ENCODE data around the gene SH3D19.
"Not testable (repeated sequence)": the region's sequence is repeated elsewhere in the genome, so short reads cannot be mapped to it uniquely, and the experiment has no call there.

Gene SH3D19

DNA sequence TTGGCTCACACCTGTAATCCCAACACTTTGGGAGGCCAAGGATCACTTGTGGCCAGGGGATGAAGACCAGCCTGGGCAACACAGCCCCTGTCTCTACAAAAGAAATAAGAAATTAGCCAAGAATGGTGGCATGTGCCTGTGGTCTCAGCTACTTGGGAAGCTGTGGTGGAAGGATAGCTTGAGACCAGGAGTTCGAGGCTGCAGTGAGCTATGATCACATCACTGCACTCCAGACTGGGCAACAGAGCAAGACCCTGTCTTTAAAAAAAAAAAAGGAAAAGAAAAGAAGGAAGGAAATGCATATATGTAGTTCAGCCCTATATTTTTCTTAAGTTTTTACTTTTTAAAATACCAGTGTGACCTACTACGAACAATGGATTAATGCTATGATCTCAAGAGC lies 33.4 kb downstream of the SH3D19 start:
- no peak for DNase-seq (ENCODE audit: low read depth, low spot score)
- H3K4me3 ChIP-seq (ENCODE audit: low read length): no peak overlapping the region

DNA sequence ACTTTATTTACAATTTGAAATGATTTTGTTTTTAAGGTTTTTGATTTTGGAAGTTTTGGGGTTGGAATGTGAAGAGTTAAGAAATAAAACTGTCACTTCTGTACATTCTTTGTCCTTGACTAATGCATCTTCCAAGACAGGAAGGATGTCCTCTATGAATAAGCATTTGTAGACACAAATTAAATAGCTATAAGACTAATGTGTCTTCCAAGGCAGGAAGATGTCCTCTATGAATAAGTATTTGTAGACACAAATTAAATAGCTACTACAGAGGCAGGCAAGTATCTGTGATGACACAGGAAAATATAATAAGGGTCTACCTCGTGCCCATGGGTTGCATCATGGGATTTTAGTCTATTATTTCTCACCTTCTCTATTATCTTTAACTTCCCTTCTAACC lies 33.9 kb downstream of the SH3D19 start:
- H3K4me3 ChIP-seq (ENCODE audit: low read length): no peak overlapping the region
- DNase-seq (ENCODE audit: low read depth, low spot score): no peak

DNA sequence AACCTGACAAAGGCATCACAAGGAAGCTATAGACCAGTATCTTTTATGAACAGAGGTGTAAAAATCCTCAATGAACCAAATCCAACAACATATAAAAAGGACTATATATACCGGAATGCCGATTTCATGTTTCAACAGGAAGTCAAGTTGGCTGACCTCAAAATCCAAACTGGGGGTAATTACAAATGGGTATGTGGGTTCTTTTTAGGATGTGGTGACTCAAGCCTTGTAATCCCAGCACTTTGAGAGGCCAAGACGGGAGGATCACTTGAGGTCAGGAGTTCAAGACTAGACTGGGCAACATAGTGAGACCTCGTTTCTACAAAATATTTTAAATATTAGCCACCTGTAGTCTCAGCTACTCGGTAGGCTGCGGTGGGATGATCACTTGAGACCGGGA lies 38.0 kb downstream of the SH3D19 start:
- H3K4me3 ChIP-seq (ENCODE audit: low read length): no peak overlapping the region
- no peak for DNase-seq (ENCODE audit: low read depth, low spot score)

DNA sequence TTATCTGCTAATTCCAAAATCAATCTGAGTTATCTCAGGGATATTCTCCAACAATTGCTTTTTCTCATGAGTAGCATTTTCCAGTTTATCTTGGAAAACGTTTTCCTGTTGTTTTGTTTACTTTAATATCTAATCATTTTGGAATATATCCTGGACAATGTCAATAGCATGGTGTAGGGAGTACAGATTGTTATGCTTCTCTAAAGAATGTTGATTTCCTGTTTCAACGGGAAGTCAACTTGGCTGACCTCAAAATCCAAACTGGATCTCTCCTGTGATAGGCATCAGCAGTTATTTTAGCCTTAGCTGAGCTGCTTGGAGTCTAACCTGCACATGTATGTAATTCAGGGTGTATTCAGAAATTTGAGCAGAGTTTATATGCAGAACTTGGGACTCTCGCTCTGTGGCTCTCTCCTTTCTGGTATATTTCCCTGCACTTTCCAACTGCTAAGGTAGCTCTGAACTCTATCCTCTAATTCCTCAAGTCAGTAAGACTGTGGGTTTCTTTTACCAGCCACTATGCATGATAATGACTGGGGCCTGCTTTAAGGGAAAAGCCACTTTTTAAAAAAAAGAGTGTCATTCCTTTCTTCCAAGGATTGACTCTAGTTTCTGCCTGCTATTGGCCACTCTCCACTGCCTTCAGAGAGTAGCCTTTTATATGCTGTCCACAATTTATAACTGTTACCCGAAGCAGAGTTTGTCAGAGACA lies 40.7 kb downstream of the SH3D19 start:
- no peak for DNase-seq (ENCODE audit: low read depth, low spot score)
- H3K4me3 ChIP-seq (ENCODE audit: low read length): no peak overlapping the region

DNA sequence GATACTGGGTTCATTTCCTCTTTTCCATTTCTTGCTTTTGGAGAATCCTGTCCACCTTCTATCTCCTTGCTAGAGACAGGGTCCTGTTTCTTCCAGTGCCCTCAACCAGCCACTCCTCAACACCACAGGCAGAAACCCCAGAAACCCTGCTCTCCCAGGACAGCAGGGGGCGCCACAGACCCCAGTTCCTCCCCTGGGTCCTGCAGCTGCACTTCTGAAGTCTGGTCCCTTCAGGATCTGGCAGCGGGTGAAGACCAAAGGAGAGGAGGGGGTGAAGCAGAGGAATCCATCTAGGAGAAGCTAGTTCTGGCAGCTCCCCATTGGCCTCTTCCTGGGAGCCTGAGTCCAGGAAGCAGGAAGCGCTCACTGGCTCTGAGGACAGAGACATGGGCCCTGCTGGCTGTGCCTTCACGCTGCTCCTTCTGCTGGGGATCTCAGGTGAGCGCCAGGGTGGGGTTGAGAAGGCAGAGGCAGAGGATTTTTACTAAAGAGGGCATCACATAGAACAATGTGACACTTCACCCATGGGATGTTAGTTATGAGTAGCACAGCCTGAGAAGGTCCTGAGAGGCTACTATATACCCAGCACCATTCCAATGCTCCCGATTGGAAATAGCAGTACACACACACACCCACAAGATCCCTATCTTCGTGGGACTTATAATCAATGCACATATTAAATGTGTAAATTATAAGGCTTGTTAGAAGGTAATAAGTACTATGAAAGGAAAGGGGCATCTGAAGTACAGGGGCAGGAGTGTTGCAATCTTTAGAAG lies 48.4 kb downstream of the SH3D19 start, which contains the start of gene PRSS48:
Gene PRSS48, plus strand, starts transcription at position 375 of the 776 bp plus-strand sequence. Its CDS starts 12 bp downstream, at position 387.
- H3K4me3 ChIP-seq (ENCODE audit: low read length): no peak within 1 kb of the TSS
- peak; percentile 35 for DNase-seq (ENCODE audit: low read depth, low spot score)

DNA sequence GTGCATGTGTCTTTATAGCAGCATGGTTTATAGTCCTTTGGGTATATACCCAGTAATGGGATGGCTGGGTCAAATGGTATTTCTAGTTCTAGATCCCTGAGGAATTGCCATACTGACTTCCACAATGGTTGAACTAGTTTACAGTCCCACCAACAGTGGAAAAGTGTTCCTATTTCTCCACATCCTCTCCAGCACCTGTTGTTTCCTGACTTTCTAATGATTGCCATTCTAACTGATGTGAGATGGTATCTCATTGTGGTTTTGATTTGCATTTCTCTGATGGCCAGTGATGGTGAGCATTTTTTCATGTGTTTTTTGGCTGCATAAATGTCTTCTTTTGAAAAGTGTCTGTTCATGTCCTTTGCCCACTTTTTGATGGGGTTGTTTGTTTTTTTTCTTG lies 56.5 kb downstream of the SH3D19 start:
- not testable (repeated sequence) for H3K4me3 ChIP-seq (ENCODE audit: low read length); DNase-seq (ENCODE audit: low read depth, low spot score)

DNA sequence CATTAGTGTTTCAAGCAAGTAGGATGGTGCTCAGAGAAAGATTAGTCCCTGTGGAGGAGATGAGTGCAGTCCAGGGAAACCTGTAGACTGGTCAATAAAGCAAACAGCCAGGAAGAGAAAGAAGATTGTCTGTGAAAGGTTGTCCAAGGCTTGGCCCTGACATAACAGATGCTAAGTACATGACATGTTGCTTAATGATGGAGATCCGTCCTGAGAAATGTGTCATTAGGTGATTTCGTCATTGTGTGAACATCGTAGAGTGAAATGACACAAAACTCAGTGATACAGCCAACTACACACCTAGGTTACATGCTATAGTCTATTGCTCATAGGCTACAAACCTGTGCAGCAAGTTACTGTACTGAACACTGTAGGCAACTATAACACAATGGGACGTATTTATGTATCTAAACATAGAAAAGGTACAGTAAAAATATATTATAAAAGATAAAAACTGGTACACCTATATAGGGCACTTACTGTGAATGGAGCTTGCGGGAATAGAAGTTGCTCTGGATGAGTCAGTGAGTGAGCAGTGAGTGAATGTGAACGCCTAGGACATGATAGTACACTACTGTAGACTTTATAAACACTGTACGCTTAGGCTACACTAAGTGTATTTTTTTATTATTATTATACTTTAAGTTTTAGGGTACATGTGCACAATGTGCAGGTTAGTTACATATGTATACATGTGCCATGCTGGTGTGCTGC lies 57.4 kb downstream of the SH3D19 start:
- no peak for DNase-seq (ENCODE audit: low read depth, low spot score)
- no peak overlapping the region for H3K4me3 ChIP-seq (ENCODE audit: low read length)

DNA sequence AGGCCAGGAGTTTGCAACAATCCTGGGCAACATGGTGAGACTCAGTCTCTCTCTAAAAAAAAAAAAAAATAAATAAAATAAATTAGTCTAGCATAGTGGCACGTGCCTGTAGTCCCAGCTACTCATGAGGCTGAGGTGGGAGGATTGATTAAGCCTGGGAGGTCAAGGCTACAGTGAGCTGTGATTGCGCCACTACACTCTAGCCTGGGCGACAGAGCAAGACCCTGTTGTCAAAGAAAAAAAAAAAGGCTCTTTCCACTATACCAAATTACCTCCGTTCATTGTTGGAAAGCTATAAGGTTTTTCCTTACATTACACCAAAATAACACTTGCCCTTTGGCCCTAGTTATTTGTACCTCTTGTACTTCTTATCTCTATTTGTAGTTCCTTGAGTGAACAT lies 58.3 kb downstream of the SH3D19 start:
- DNase-seq (ENCODE audit: low read depth, low spot score): no peak
- H3K4me3 ChIP-seq (ENCODE audit: low read length): no peak overlapping the region

DNA sequence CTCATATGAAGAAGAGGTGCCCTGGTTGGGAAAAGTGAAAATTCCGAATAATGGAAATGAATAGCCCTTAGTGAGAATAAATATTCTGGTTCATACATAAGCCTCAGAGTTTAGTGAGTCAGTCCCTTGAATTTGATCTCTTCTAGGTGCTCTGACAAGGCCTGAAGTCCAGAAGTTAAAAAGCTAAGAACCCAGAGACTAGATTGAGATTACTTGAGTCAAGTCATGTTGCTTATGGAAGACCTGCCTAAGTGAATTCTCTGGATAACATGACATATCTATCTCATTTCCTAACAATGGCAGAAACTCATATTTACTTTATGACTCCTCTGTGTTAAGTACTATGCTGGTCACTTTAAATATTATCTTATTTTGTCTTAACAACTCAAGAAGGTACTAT lies 58.9 kb downstream of the SH3D19 start:
- no peak for DNase-seq (ENCODE audit: low read depth, low spot score)
- no peak overlapping the region for H3K4me3 ChIP-seq (ENCODE audit: low read length)

DNA sequence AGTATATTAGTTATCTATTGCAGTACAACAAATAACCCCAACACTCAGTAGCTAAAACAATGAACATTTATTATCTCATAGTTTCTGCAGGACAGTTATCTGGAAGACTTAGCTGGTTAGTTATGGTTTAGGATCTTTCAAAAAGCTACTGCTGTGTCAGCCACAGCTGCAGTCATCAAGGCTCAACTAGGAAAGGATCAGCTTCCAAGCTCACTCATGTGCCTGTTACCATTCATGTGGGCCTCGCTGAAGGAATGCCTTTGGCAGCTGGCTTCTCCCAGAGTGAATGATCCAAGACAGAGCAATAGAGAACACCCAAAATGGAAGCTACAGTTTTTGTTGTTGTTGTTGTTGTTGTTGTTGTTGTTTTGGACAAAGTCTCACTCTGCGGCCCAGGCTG lies 62.0 kb downstream of the SH3D19 start:
- no peak overlapping the region for H3K4me3 ChIP-seq (ENCODE audit: low read length)
- DNase-seq (ENCODE audit: low read depth, low spot score): no peak

DNA sequence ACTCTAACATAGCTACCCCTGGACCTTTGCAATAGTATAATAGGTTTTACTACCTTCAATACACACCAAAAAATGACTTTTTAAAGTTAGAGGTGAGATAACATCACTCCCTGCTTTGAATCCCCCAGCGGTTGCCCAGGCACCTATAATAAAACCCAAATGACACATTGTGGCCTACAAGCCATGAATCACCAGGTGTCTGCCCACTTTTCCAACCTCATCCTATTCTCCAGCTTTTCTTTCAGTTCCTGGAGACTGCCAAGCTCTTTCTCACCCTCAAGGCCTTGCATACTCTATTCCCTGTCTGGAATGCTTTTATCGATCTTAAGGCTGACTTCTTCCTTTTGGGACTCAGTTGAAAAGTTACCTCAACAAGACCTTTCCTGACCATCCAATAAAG lies 64.9 kb downstream of the SH3D19 start:
- H3K4me3 ChIP-seq (ENCODE audit: low read length): no peak overlapping the region
- no peak for DNase-seq (ENCODE audit: low read depth, low spot score)

DNA sequence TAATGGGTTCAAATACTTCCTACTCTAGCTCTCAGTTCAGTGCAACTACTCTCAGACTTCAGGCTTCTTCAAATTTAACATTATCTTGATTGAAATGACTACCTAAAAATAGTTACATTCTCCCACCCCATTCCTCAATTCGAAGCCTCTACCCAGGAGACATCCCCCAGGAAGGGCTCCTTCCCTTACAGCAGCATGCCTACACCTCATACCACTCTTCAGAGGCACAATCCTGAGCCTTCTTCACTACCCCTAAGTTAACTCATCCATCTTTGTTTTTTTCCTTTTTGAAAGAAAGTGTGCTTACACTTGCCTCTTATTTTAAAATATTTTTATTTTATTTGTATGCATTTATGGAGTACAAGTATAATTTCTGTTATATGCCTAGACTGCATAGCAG lies 65.7 kb downstream of the SH3D19 start:
- no peak for DNase-seq (ENCODE audit: low read depth, low spot score)
- no peak overlapping the region for H3K4me3 ChIP-seq (ENCODE audit: low read length)

DNA sequence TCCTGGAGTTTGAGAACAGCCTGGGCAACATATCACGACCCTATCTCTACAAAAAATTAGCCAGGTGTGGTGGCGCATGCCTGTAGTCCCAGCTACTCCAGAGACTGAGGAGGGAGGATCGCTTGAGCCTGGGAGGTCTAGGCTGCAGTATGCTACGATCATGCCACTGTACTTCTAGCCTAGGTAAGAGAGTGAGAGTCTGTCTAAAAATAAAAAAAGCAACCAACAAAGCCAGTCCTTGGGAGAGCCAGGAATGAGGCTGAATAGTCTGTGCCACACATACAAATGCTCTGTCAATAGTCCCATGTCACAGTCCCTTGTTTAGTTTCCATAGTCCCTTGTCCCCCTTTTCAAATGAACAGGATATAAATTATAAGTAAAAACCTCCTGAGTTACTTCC lies 67.7 kb downstream of the SH3D19 start:
- H3K4me3 ChIP-seq (ENCODE audit: low read length): no peak overlapping the region
- no peak for DNase-seq (ENCODE audit: low read depth, low spot score)

DNA sequence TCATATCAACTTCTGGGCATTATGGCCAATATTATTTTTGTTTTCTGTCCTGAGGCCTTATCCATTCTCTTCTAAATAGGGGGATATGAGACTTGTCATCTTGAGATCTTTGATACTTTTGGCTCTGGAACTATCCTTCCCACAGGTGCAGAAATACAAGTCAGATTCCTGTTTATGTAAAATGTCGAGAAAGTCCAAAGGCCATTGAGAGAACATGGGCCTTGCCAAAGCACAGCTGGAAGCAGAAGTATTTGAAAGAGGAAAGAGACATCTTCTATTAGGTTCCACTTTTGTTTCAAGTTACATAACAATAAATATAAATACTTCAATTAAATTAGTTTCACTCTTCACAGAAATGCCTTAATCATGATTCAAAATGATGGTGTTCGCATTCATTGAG lies 69.3 kb downstream of the SH3D19 start:
- no peak for DNase-seq (ENCODE audit: low read depth, low spot score)
- no peak overlapping the region for H3K4me3 ChIP-seq (ENCODE audit: low read length)

DNA sequence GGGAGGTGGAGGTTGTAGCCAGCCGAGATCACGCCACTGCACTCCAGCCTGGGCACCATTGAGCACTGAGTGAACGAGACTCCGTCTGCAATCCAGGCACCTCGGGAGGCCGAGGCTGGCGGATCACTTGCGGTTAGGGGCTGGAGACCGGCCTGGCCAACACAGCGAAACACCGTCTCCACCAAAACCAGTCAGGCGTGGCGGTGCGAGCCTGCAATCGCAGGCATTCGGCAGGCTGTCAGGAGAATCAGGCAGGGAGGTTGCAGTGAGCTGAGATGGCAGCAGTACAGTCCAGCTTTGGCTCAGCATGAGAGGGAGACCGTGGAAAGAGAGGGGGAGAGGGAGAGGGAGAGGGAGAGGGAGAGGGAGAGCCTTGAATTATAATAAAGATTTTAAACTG lies 69.7 kb downstream of the SH3D19 start:
- not testable (repeated sequence) for H3K4me3 ChIP-seq (ENCODE audit: low read length); DNase-seq (ENCODE audit: low read depth, low spot score)

DNA sequence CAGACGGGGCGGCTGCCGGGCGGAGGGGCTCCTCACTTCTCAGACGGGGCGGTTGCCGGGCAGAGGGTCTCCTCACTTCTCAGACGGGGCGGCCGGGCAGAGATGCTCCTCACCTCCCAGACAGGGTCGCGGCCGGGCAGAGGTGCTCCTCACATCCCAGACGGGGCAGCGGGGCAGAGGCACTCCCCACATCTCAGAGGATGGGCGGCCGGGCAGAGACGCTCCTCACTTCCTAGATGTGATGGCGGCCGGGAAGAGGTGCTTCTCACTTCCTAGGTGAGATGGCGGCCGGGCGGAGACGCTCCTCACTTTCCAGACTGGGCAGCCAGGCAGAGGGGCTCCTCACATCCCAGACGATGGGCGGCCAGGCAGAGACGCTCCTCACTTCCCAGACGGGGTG lies 70.2 kb downstream of the SH3D19 start:
- not testable (repeated sequence) for H3K4me3 ChIP-seq (ENCODE audit: low read length); DNase-seq (ENCODE audit: low read depth, low spot score)

DNA sequence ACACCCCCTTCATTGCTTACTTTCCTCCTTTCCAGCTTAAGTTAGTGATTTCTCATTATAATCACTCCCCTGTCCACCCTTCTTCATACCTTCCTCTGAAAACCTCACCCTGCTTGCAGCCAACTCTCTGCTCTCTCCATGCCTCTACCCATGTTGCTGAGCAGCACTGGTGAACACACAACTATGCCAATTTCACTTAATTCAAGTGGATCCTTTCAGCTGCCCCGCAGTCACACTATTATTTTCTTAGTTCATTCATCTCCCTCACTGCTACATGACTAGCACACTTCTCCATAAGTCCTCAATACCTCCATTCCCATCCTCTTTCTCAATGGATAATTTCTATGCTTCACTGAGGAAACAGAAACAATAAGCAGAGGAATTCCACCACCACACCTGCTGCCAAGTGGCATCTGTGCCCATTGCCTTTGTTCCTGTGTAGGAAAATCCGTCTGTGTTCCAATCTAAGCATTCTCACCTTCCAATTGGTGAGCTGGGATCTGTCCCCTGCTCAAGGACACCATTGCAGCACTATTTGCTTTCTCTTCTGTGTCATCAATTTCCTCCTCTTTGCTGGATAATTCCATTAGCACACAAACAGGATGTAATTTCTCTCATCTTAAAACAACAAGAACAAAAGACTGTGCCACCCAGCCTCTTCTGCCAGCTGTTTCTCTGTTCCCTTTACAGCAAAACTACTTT lies 73.7 kb downstream of the SH3D19 start:
- no peak for DNase-seq (ENCODE audit: low read depth, low spot score)
- H3K4me3 ChIP-seq (ENCODE audit: low read length): no peak overlapping the region

DNA sequence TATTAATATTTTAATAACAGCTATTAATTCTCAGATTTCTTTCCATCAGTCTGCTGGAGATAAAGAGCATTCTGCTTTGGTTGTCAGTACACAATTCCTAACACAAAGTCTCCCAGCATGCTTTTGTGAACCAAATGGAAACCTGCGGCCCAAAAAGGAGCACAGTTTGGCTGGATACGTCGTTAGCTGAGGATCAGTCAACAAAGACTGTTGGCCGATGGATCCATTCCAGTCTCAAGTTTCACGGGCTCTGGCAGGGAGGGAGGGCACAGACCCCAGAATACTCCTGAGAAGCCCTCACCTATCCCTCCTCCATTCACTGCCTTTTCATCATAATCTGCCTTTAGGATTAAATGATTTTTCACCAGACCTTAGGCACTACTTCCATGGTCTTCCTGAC lies 74.7 kb downstream of the SH3D19 start:
- DNase-seq (ENCODE audit: low read depth, low spot score): no peak
- H3K4me3 ChIP-seq (ENCODE audit: low read length): no peak overlapping the region

DNA sequence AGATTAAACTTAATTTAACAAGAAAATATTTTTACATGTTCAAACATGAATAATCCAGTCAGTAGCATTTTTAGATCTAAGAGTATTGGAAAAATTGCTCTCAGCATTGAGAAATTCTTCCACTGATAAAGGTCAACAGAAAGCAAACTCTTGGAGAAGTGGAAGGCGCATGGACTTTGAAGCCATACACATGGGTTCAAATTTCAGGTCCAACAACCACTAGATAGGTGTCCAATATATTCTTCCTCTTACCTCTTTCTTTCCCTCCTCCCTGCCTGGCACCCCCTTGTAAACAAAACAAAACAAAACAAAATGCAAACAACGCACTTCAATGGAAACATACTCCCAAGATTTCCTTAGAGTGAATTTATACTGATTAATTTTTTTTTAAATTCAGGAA lies 76.9 kb downstream of the SH3D19 start:
- no peak for DNase-seq (ENCODE audit: low read depth, low spot score)
- H3K4me3 ChIP-seq (ENCODE audit: low read length): no peak overlapping the region

DNA sequence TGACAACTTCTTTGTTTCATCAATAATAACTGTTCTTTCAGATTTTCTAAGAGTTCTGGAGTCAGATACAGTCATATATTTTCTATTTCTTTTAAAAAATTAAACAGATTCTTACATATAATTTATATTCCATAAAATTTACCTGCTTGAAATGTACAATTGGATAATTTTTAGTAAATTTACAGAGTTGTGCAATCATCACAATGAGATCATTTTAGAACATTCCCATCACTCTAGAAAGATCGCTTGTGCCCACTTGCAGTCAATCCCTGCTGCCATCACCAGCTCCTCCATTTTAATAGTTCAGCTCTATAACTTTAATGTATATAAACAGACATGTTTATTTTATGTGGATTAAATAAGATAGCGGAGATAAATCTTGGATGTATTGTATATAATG lies 78.0 kb downstream of the SH3D19 start:
- DNase-seq (ENCODE audit: low read depth, low spot score): no peak
- H3K4me3 ChIP-seq (ENCODE audit: low read length): no peak overlapping the region

Data from Jurkat, Clone E6-1 (cell line).